Measurements from ENCODE around the gene ARHGDIG.

Gene ARHGDIG

DNA sequence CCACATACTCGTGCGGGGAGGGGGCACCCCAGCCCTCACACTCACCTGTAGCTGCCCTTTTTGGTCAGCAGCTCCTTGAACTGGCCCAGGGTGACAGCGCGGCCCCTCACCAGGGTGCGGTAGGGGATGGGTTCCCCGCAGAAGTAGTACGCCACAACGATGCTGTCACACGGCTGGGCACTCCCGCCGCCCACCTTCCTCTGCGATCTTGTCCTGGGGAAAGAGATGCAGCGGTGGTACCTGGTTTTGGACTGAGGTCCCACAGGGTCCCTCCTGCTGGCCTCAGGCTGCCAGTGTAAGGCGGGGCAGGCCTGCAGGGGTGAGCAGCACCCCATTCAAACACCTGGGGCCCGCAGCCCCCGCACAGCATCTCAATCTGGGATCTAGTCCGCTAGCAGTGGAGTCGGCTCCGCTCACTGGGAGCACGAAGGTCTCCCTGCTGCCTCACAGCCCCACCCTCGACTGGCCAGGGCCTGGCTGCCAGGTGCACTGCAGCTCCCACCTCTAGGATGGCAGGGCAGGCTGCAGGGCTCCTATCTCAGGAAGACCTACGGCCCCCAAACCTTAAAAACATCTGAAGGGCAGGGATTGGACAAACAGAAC, 9.1 kb downstream of the ARHGDIG start:
- 98% methylated on average over 21 of the region's 22 CpGs for WGBS (ENCODE audit: insufficient coverage)
- POLR2A ChIA-PET: no interaction called here
- Histone ChIP-seq H3K4me1 (ENCODE audit: control extremely low read depth in 1 of 4, control insufficient read depth in 4 of 4, insufficient read depth in 4 of 4, low read length in 3 of 4) (no peaks in the 10 kb centered on the region), H3K36me3 (ENCODE audit: control insufficient read depth in 4 of 4, insufficient read depth in 4 of 4, low read length in 3 of 4) (peaks cover 3 to 74% (median 56%) of the 10 kb centered on the region in 4 experiments), H3K9me3 (ENCODE audit: control extremely low read depth in 1 of 5, control insufficient read depth in 4 of 5, insufficient read depth in 2 of 5, low read depth in 1 of 5, low read length in 4 of 5) (peaks cover 0 to 3% (median 0%) of the 10 kb centered on the region in 5 experiments), H3K4me3 (ENCODE audit: control insufficient read depth in 1 of 7, extremely low read depth in 1 of 7, insufficient read depth in 4 of 7, low read depth in 2 of 7, low read length in 6 of 7) (no peak overlapping the region), H3K27ac (ENCODE audit: insufficient read depth in 1 of 2, low read depth in 1 of 2, low read length in 2 of 2, poor library complexity in 1 of 2, severe bottlenecking in 2 of 2) (no peak overlapping the region), H3K27me3 (replicated peaks in 2 of 5; ENCODE audit: control insufficient read depth in 4 of 5, insufficient read depth in 5 of 5, low read length in 4 of 5) (no peaks in the 10 kb centered on the region)
- CTCF ChIA-PET: interaction anchor here (0.8 to 1.0 kb wide), 2 partner anchors 10 to 19 kb away, joined by 3 read pairs; no protein-coding TSS in a partner anchor
- no peak for DNase-seq

DNA sequence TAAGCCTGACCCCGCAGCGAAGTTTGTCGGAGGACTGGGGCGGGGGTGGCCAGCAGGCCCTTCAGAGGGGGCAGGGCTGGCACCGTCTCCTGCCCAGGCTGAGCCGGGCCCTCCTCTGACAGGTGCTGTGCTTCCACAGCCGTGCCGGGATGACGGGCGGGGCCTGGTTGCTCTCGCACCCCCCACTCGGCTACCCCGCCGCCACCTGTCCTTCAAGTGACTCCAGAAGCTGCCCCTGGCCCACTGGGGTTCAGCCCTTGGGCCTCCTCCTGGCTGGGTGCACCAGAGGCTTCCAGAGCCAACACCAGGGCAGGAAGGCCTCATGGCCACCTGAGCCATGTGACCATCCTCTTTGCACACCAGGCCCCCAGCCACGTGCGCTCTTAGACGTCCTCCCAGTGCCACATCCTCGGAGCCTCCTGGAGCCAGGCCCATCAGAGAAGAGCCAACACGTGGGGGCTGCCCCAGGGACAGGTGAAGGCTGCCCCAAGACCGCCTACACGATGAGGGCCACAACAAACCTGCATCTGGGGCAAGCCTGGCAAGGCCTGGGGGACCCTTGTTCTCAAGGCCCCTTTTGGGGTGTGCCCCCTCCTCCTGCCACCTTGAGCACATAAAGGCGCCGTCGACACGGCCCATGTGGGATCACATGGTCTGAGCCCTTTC, 9.8 kb downstream of the ARHGDIG start:
- Histone ChIP-seq H3K27me3 (replicated peaks in 2 of 5; ENCODE audit: control insufficient read depth in 4 of 5, insufficient read depth in 5 of 5, low read length in 4 of 5) (no peaks in the 10 kb centered on the region), H3K9me3 (ENCODE audit: control extremely low read depth in 1 of 5, control insufficient read depth in 4 of 5, insufficient read depth in 2 of 5, low read depth in 1 of 5, low read length in 4 of 5) (peaks cover 0 to 3% (median 0%) of the 10 kb centered on the region in 5 experiments), H3K4me3 (ENCODE audit: control insufficient read depth in 1 of 7, extremely low read depth in 1 of 7, insufficient read depth in 4 of 7, low read depth in 2 of 7, low read length in 6 of 7) (no peak overlapping the region), H3K27ac (ENCODE audit: insufficient read depth in 1 of 2, low read depth in 1 of 2, low read length in 2 of 2, poor library complexity in 1 of 2, severe bottlenecking in 2 of 2) (no peak overlapping the region), H3K4me1 (ENCODE audit: control extremely low read depth in 1 of 4, control insufficient read depth in 4 of 4, insufficient read depth in 4 of 4, low read length in 3 of 4) (no peaks in the 10 kb centered on the region), H3K36me3 (ENCODE audit: control insufficient read depth in 4 of 4, insufficient read depth in 4 of 4, low read length in 3 of 4) (peaks cover 3 to 74% (median 56%) of the 10 kb centered on the region in 4 experiments)
- POLR2A ChIA-PET: no interaction called here
- WGBS (ENCODE audit: insufficient coverage): 95% methylated on average over 25 of the region's 25 CpGs
- no peak for DNase-seq
- CTCF ChIA-PET: no interaction called here

DNA sequence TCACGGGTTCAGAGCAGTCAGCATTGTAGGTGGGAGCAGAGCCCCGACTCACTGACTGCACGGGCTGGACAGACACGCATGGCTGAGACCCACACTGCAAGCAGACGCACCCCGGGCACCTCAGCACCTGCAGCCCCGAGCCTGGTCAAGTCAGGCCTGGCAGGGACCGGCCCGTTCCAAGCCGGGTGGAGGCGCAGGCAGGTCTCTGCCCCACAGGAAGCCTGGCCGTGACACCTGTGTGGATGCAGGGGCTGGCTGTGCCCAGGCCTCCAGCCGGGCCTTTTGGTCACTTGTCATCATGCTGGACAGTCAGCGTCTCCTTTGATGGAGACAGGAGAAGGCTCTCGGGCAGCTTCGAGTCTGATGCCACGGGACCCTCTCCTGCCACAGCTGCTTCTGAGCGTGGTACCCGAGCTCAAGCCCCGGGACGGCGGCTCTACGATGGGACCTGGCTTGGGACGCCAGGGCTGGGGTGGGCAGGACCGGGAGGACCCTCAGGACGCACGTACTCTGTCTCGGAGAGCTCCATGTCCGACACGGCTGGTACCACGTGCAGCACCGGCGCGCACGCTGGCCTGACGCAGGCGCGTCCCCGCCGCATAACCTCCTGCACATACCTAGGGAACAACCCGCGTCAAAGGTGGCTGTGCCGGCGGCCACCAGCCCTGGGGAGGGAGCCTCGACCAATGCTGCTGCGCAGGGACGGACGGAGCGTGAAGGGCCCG, 10.5 kb downstream of the ARHGDIG start:
- H3K36me3 ChIP-seq (ENCODE audit: control insufficient read depth in 4 of 4, insufficient read depth in 4 of 4, low read length in 3 of 4): peaks cover 3 to 74% (median 58%) of the 10 kb centered on the region in 4 experiments
- no peak for DNase-seq
- H3K4me1 ChIP-seq (ENCODE audit: control extremely low read depth in 1 of 4, control insufficient read depth in 4 of 4, insufficient read depth in 4 of 4, low read length in 3 of 4): no peaks in the 10 kb centered on the region
- H3K9me3 ChIP-seq (ENCODE audit: control extremely low read depth in 1 of 5, control insufficient read depth in 4 of 5, insufficient read depth in 2 of 5, low read depth in 1 of 5, low read length in 4 of 5): peaks cover 0 to 3% (median 0%) of the 10 kb centered on the region in 5 experiments
- no peak overlapping the region for H3K4me3 ChIP-seq (ENCODE audit: control insufficient read depth in 1 of 7, extremely low read depth in 1 of 7, insufficient read depth in 4 of 7, low read depth in 2 of 7, low read length in 6 of 7)
- WGBS (ENCODE audit: insufficient coverage): 98% methylated on average over 50 of the region's 50 CpGs
- ChIA-PET POLR2A (no interaction called here), CTCF (no interaction called here)
- no peak overlapping the region for H3K27ac ChIP-seq (ENCODE audit: insufficient read depth in 1 of 2, low read depth in 1 of 2, low read length in 2 of 2, poor library complexity in 1 of 2, severe bottlenecking in 2 of 2)
- H3K27me3 ChIP-seq (replicated peaks in 2 of 5; ENCODE audit: control insufficient read depth in 4 of 5, insufficient read depth in 5 of 5, low read length in 4 of 5): no peaks in the 10 kb centered on the region

DNA sequence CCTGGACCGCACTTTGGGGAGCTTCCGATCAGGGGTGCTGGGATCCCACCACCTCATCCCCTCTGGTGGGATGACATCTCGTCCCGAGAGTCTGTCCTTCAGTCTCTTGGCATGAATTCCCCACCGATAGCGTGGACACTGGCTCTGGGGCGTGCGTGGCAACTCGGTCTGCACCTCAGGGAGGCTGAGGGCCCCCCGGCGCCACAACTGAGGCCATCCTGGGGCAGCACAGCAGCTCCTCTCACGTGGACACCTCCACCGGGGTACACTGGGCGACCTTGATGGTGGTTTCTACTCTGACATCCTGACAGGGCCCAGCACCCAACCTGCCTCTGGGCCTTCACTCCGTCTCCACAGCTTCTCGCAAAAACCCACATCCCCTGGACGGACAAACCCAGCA, 11.1 kb downstream of the ARHGDIG start:
- WGBS (ENCODE audit: insufficient coverage): 94% methylated on average over 16 of the region's 17 CpGs
- Histone ChIP-seq H3K36me3 (ENCODE audit: control insufficient read depth in 4 of 4, insufficient read depth in 4 of 4, low read length in 3 of 4) (peaks cover 6 to 77% (median 57%) of the 10 kb centered on the region in 4 experiments), H3K4me1 (ENCODE audit: control extremely low read depth in 1 of 4, control insufficient read depth in 4 of 4, insufficient read depth in 4 of 4, low read length in 3 of 4) (peaks cover 0 to 4% (median 0%) of the 10 kb centered on the region in 4 experiments), H3K27me3 (replicated peaks in 2 of 5; ENCODE audit: control insufficient read depth in 4 of 5, insufficient read depth in 5 of 5, low read length in 4 of 5) (no peaks in the 10 kb centered on the region), H3K9me3 (ENCODE audit: control extremely low read depth in 1 of 5, control insufficient read depth in 4 of 5, insufficient read depth in 2 of 5, low read depth in 1 of 5, low read length in 4 of 5) (no peaks in the 10 kb centered on the region), H3K4me3 (ENCODE audit: control insufficient read depth in 1 of 7, extremely low read depth in 1 of 7, insufficient read depth in 4 of 7, low read depth in 2 of 7, low read length in 6 of 7) (no peak overlapping the region), H3K27ac (ENCODE audit: insufficient read depth in 1 of 2, low read depth in 1 of 2, low read length in 2 of 2, poor library complexity in 1 of 2, severe bottlenecking in 2 of 2) (no peak overlapping the region)
- DNase-seq: no peak
- CTCF ChIA-PET: no interaction called here
- POLR2A ChIA-PET: no interaction called here

DNA sequence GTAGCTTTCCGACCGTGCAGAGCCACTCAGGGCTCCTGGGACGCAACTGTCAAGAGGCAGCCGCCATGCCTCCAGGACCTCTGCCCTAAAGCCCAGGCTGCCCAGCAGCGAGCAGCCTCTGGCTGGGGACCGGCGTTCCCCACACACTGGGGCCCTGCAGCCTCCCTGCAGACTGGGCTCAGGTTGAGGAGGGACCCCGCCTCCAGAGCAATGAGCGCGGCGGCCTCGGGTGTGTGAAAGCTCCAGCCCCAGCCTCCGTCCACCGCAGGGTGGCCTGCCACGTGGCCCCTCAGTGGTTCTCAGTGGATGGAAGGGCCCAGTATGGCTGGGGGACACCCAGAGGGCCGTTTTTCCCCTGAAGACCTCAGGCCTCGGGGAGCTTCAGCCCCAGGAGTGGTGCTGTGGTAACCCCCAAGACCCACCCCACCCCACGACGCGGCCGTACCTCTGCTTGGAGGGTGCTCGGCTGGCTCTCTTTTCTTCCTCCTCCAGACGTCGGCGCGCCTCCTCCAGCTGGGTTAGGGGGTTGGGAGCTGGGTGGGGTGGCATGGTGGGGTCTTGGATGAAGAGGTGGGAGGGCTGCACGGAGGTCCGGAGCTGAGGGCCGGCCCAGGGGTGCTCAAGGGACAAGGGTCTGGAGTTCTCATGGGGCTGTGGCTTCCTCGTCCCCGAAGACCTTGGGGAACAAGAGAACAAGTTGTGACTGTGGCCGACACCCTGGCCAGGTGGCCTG, 12.8 kb downstream of the ARHGDIG start:
- CTCF ChIA-PET: interaction anchor here (0.9 to 1.2 kb wide), 2 partner anchors 9 to 58 kb away, joined by 3 to 4 read pairs; no protein-coding TSS in a partner anchor

DNA sequence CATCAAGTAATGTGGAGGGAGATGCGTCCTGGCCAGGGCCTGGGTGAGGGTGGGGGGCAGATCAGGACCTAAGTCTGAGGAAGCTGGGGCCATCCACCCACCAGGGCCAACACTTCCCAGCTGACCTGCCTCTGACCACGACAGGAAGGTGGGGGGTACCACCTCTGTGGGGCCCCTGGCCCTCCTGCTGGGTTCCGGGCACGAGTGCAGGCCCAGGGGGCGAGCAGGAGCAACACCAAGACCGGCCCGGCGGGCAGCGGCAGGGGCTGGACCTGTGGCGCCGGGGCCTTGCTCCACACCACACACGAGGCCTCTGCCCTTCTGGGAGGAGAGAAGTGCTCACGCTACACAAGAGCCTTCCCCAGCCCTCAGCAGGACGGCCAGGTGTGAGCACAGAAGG, 15.9 kb downstream of the ARHGDIG start:
- no peaks in the 10 kb centered on the region for H3K9me3 ChIP-seq (ENCODE audit: control extremely low read depth in 1 of 5, control insufficient read depth in 4 of 5, insufficient read depth in 2 of 5, low read depth in 1 of 5, low read length in 4 of 5)
- H3K27ac ChIP-seq (ENCODE audit: insufficient read depth in 1 of 2, low read depth in 1 of 2, low read length in 2 of 2, poor library complexity in 1 of 2, severe bottlenecking in 2 of 2): no peak overlapping the region
- H3K27me3 ChIP-seq (replicated peaks in 2 of 5; ENCODE audit: control insufficient read depth in 4 of 5, insufficient read depth in 5 of 5, low read length in 4 of 5): no peaks in the 10 kb centered on the region
- WGBS (ENCODE audit: insufficient coverage): 100% methylated on average over 5 of the region's 14 CpGs
- peaks cover 0 to 4% (median 0%) of the 10 kb centered on the region in 4 experiments for H3K4me1 ChIP-seq (ENCODE audit: control extremely low read depth in 1 of 4, control insufficient read depth in 4 of 4, insufficient read depth in 4 of 4, low read length in 3 of 4)
- H3K36me3 ChIP-seq (ENCODE audit: control insufficient read depth in 4 of 4, insufficient read depth in 4 of 4, low read length in 3 of 4): peaks cover 9 to 53% (median 37%) of the 10 kb centered on the region in 4 experiments
- CTCF ChIA-PET: interaction anchor here (0.9 kb wide), 1 partner anchor 11 kb away, joined by 3 read pairs; no protein-coding TSS in a partner anchor
- DNase-seq: no peak
- POLR2A ChIA-PET: interaction anchor here (0.5 kb wide), 1 partner anchor 54 kb away, joined by 3 read pairs; no protein-coding TSS in a partner anchor
- no peak overlapping the region for H3K4me3 ChIP-seq (ENCODE audit: control insufficient read depth in 1 of 7, extremely low read depth in 1 of 7, insufficient read depth in 4 of 7, low read depth in 2 of 7, low read length in 6 of 7)

More for the DNA sequence above, 12.8 kb downstream of the ARHGDIG start:
- DNase-seq: no peak
- H3K9me3 ChIP-seq (ENCODE audit: control extremely low read depth in 1 of 5, control insufficient read depth in 4 of 5, insufficient read depth in 2 of 5, low read depth in 1 of 5, low read length in 4 of 5): no peaks in the 10 kb centered on the region
- H3K4me3 ChIP-seq (ENCODE audit: control insufficient read depth in 1 of 7, extremely low read depth in 1 of 7, insufficient read depth in 4 of 7, low read depth in 2 of 7, low read length in 6 of 7): no peak overlapping the region
- H3K27me3 ChIP-seq (replicated peaks in 2 of 5; ENCODE audit: control insufficient read depth in 4 of 5, insufficient read depth in 5 of 5, low read length in 4 of 5): no peaks in the 10 kb centered on the region
- peaks cover 0 to 4% (median 0%) of the 10 kb centered on the region in 4 experiments for H3K4me1 ChIP-seq (ENCODE audit: control extremely low read depth in 1 of 4, control insufficient read depth in 4 of 4, insufficient read depth in 4 of 4, low read length in 3 of 4)
- POLR2A ChIA-PET: interaction anchor here (0.6 kb wide), 1 partner anchor 127 kb away, joined by 6 read pairs; no protein-coding TSS in a partner anchor
- peaks cover 12 to 77% (median 56%) of the 10 kb centered on the region in 4 experiments for H3K36me3 ChIP-seq (ENCODE audit: control insufficient read depth in 4 of 4, insufficient read depth in 4 of 4, low read length in 3 of 4)
- 93% methylated on average over 13 of the region's 32 CpGs for WGBS (ENCODE audit: insufficient coverage)
- H3K27ac ChIP-seq (ENCODE audit: insufficient read depth in 1 of 2, low read depth in 1 of 2, low read length in 2 of 2, poor library complexity in 1 of 2, severe bottlenecking in 2 of 2): no peak overlapping the region
